ENCODE measurements around the gene KRTAP12-1.

DNA sequence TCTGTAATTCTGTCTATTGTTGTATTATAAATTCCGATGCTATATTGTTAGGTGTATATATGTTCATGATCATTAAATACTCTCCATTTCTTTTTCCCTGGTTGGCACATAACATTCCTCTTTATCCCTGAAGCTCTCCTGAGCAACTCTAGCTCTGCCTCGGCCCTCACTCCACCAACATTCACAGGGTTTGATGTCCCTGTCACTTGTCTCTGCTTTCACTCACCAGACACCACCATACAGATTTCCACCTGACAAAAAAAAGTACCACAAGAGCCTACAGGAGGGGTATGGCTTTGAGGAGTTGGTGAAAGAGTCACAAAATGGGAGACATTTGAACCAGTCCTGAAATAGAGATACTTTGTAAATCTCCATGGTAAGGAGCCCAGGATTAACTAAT, 38.2 kb upstream of the KRTAP12-1 start:
- no peak for TF ChIP-seq POLR2A (IDR thresholded peaks at IDR 0.05)
- TF ChIP-seq CTCF (IDR thresholded peaks at IDR 0.05), result no peak
- no peak for TF ChIP-seq EP300 (IDR thresholded peaks at IDR 0.05)

All from suprapubic skin (tissue), 3 donors.